ENCODE results near the gene LIN28A.
A peak's percentile ranks its signal among the peaks of the same experiment; 100 is the strongest.

LIN28A gene

GRCh38 chr1:26438041-26438440, 27.4 kb downstream of the LIN28A start:
- no peak for DNase-seq

- no peak for DNase-seq
Observed at GRCh38 chr1:26440259-26440658, 29.6 kb downstream of the LIN28A start.

DNA sequence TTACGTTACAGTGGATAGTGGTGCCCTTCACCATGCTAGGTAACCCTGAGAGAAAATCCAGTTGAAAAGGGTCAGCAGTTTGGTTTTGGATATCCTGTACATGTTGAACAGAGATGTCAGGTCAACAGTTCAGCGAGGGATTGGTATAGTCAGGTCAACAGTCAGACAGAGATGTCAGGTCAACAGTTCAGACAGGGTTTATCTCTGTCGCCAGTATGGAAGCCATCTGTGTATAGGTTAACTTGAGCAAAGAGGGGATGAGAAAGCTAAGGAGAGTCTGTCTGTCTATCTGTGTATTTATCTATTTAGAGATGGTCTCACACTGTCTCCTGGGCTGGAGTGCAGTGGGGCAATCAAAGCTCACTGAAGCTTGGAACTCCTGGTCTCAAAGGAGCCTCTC, 39.3 kb downstream of the LIN28A start:
- DNase-seq = no peak

DNA sequence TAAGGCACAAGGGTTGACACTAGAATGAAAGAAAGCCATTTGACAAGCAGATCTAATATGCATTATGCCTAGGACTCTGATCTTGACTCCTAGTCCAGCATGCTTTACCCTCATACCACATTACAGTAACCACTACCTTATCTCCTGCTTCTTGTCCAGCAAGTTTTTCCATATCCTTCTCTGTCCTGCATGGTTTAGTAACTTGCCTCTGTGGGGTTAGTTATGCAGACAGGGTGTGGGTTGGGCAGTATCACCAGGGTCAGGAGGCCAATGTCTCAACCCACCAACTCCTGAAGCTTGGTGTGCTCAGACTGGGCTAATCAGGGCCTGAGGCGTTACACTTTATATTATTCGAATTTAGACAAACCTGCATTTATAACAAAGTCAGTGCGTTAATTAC, 40.3 kb downstream of the LIN28A start:
- DNase-seq = no peak

DNA sequence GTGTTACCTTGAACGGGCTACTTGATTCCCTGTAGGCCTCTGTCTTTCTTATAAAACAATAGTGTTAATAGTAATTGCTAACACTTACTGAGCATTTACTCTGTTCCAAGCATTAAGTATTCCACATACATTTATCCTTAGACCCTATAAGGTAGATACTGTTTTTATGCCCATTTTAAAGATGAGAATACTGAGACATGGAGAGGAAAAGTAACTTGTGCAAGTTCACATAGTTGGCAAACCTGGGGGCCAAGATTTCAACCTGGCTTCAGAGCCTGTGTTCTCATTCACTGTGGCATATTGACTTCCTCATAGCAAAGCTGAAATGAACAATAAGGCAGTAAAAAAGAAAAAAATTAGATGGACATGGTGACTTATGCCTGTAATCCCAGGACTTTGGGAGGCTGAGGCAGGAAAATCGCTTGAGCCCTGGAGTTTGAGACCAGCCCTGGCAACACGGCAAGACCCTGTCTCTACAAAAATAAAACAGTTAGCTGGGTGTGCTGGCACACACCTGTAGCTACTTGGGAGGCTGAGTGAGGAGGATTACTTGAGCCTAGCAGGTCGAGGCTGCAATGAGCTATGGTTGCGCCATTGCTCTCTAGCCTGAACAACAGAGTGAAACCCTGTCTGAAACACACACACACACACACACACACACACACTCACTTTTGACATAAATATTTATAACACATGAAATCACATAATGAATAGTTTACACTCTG, 42.0 kb downstream of the LIN28A start:
- DNase-seq = no peak

GRCh38 chr1:26459148-26459547, 48.5 kb downstream of the LIN28A start:
- DNase-seq = no peak

DNA sequence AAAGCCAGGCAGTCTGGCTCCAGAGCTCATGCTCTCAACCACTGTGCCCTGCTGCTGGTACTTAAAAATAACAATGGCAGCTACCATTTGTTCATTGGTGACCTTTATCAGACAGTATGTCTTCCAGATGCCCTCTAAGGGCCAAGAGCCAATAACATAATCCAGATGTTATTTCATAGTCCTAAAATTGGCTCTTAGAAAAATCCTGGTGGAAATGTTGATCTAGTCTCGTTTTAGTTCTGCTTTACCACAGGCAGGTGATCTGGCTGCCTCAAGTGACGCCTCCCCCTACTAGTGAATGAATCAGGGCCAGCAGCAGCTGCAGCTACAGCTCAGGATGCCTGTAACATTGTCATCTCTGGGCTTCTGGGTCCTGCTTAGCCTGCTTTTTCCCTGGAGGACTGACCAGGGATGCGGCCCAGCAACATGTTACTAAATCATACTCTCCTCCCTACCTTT, 49.0 kb downstream of the LIN28A start:
- no peak for DNase-seq

DNA sequence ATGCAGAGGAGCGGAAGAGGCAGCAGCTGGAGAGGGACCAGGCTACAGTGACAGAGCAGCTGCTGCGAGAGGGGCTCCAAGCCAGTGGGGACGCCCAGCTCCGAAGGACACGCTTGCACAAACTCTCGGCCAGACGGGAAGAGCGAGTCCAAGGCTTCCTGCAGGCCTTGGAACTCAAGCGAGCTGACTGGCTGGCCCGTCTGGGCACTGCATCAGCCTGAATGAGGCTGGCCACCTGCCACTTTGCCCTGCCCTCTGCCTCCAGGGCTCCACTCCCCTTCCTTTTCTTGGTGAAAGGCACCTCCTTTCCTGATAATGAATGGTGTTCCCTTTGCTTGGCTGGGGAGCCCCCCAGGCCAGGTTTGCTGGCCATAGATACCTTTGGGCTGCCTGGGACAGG, 58.3 kb downstream of the LIN28A start:
- no peak for DNase-seq

- no peak for DNase-seq
Observed at GRCh38 chr1:26469558-26469957, 58.9 kb downstream of the LIN28A start.

- DNase-seq = no peak
Observed at GRCh38 chr1:26470878-26471497, 60.4 kb downstream of the LIN28A start.

DNA sequence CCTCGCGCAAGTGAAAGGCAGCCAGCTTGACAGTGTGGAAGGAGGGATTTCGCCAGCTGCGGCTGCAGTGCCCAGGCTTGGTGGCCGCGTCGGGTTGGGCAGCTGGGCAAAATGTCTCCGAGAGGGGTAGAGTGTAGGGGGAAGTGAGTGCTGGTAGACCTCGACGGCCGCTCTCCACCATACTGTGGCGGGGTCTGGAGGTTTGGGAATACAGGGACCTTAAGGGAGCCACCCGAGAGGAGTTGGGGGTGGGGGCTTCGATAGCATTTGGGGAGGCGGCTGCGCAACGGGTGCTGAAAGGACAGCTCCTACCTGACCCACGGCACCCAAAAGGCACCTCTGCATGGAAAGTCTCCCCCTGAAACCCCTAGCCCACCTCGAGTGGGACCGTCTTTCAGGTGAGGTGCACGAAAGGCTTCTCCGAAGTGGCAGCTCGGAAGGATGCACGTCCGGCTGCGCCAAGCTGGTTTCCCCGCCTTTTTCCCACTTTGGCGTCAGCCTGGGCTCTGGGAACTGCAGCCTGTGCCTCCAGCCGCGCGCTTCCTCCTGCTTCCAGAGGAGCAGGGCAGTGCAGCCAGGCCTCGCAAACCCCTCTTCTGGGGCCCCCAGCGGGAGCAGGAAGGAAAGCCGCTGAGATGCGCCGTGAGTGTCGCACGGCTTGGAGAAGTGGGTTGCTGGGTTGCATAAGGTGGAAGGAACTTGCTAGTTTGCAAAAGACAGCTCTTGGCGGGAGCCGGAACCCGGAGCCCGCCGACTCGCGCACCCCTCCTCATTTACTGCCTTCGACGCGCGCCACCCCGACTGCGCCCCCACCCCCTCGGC, 61.1 kb downstream of the LIN28A start:
- peak; percentile 36 for DNase-seq

DNA sequence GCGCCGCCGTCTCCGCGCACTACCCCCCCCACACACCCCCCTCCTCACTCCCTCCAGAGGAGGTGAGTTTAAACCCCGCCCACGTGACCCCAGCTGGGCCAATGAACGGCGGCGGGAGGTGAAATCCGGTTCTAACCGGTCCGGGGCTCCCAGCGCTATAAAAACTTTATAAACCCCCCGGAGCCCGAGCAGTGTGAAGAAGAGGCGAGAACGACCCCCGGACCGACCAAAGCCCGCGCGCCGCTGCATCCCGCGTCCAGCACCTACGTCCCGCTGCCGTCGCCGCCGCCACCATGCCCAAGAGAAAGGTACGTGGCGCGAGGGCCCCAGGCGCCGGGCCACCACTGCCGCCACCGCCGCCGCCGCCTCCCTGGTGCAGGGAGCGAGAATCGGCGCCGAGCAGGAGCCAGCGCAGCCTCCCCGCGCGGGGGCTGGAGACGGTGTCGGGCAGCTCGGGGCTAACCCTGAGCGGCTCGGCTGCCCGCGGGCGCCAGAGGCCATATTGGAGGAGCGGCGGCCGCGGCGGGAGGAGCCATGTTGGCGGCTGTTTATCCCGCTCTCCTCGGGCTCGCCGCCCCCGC, 61.8 kb downstream of the LIN28A start, which contains the start of gene HMGN2:
Gene HMGN2, plus strand, starts transcription at position 121 of the 581 bp plus-strand sequence. Its CDS starts 173 bp downstream, at position 294.
- DNase-seq = peak; percentile 96

GRCh38 chr1:26472901-26473845, 62.6 kb downstream of the LIN28A start:
- DNase-seq = peak; percentile 98

DNA sequence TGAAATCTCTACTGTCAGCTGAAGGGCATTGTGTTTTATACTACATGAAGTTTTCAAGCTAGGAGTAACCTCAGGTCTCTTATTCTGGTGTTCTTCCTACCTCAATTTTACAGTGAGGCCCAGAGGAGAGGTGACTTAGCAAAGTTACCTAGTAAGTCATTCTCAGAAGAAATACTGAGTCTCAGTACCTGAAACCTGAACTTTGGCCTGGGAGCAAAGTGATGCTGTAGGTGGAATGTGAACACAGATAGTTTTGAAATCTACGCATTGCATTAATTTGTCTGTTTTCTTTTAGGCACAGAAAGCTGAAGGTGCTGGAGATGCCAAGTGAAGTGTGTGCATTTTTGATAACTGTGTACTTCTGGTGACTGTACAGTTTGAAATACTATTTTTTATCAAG, 64.2 kb downstream of the LIN28A start:
- no peak for DNase-seq

GRCh38 chr1:26475989-26476388, 65.4 kb downstream of the LIN28A start:
- no peak for DNase-seq

- no peak for DNase-seq
Observed at GRCh38 chr1:26476958-26477357, 66.3 kb downstream of the LIN28A start.

DNA sequence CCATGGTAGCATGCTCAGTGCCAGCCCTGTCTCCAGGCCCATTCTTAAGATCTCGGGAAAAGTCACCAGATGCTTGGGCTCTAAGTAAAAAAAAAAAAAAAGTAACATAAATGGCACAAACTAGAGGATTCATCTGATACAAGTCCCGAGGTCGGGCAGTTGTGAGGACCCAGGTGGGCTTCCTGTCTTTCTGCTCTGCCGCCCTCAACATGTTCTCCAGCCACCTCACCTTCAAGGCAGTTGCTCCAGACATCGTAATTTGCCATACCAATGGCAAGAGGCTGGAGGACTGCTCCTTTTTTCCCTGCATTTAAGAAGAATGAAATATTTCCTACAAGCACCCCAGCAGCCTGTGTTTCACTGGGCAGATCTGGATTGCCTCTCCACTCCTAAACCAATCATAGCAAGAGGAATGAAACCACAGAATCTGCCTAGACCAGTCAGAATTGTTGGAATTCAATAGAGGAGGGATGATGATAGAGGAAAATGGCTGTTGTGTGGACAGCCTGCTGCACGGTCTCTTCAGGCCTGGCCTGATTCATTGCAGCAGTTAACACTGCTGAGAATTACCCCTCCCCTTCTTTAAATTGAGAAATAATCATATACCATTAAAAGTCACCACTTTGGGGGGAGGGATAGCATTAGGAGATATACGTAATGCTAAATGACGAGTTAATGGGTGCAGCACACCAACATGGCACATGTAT, 67.0 kb downstream of the LIN28A start:
- DNase-seq = no peak

DNA sequence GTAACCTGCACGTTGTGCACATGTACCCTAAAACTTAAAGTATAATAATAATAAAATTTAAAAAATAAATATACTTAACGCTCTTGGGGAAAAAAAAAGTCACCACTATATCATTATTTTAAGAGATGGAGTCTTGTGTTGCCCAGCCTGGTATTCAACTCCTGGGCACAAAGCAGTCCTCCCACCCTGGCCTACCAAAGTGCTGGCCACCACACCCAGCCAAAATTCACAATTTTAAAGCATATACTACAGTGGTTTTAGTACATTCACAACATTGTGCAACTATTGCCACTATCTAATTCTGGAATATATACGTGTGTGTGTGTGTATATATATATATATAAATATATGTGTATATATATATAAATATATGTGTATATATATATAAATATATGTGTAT, 67.5 kb downstream of the LIN28A start:
- DNase-seq = no peak

- DNase-seq = no peak
Observed at GRCh38 chr1:26478988-26479387, 68.4 kb downstream of the LIN28A start.

Measured in midbrain (tissue), 1 donor.